GM19463 (cell line): ENCODE measurements around the gene ARSI.
"Not testable (repeated sequence)": the region's sequence is repeated elsewhere in the genome, so short reads cannot be mapped to it uniquely, and the experiment has no call there.

Source experiments
- ATAC-seq: cut with Tn5 transposase; IDR thresholded peaks from one replicate; pipeline ENCODE4 v1.9.1; 2021; ENCODE audit warnings: mild to moderate bottlenecking, moderate library complexity; ENCODE audit not compliant: unreplicated experiment

The ARSI gene

GRCh38 chr5:150248946-150249345, 53.8 kb downstream of the ARSI start:
- ATAC-seq = no peak

GRCh38 chr5:150248493-150248892, 54.2 kb downstream of the ARSI start:
- ATAC-seq = not testable (repeated sequence)

GRCh38 chr5:150247726-150248125, 55.0 kb downstream of the ARSI start:
- ATAC-seq = no peak

GRCh38 chr5:150246835-150247234, 55.9 kb downstream of the ARSI start:
- ATAC-seq = no peak

- no peak for ATAC-seq
These were observed 56.3 kb downstream of the ARSI start for GRCh38 chr5:150246429-150246828.
